Measurements from ENCODE around the gene FGD5. TPM values are rescaled to one million over a fixed set of nuclear protein-coding genes. Genes with fewer than 3 reads are reported as not detected.
"Not testable (repeated sequence)": the region's sequence is repeated elsewhere in the genome, so short reads cannot be mapped to it uniquely, and the experiment has no call there.

Gene FGD5
- total and polyA plus RNA-seq, 2 donors (not counting 1 experiment from before 2014, with no cell fraction given), result 0.03 to 0.50 TPM

- peaks cover 24% of the 10 kb centered on the region for H3K27me3 ChIP-seq (ENCODE audit: control insufficient read depth, insufficient read depth, low read length)
- H3K4me1 ChIP-seq (ENCODE audit: control insufficient read depth, extremely low read depth, insufficient read depth, low read length), result no peaks in the 10 kb centered on the region
- TF ChIP-seq CTCF (conservative IDR thresholded peaks at IDR 0.05 in 1 of 2, IDR thresholded peaks at IDR 0.05 in 1 of 2; ENCODE audit: low read depth in 1 of 2, low read length in 2 of 2) (no peak), EZH2 (IDR thresholded peaks at IDR 0.05; ENCODE audit: low read length, missing control alignments) (no peak)
- no peaks in the 10 kb centered on the region for H3K79me2 ChIP-seq (ENCODE audit: control insufficient read depth, insufficient read depth, low read length)
- H2AFZ ChIP-seq (ENCODE audit: low read length), result no peak overlapping the region
- H3K36me3 ChIP-seq (ENCODE audit: control insufficient read depth, insufficient read depth, low read length), result no peaks in the 10 kb centered on the region
- no peak overlapping the region for H3K4me3 ChIP-seq (replicated peaks in 1 of 4; ENCODE audit: control extremely low read depth in 1 of 4, insufficient read depth in 1 of 4, low read depth in 3 of 4, low read length in 4 of 4)
- H4K20me1 ChIP-seq (ENCODE audit: control insufficient read depth, extremely low read depth, insufficient read depth, low read length), result no peaks in the 10 kb centered on the region
- H3K4me2 ChIP-seq (ENCODE audit: extremely low read depth, insufficient read depth, low read length), result no peak overlapping the region
- no peak overlapping the region for H3K9ac ChIP-seq (ENCODE audit: insufficient read depth, low read length)
- DNase-seq (ENCODE audit: low read depth in 2 of 2), result no peak
- H3K9me3 ChIP-seq (ENCODE audit: control insufficient read depth, insufficient read depth, low read depth, low read length), result no peaks in the 10 kb centered on the region
- H3K27ac ChIP-seq (ENCODE audit: insufficient read depth, low read length), result no peak overlapping the region
Measured at GRCh38 chr3:14808025-14808424, 10.7 kb upstream of the FGD5 start.

- DNase-seq (ENCODE audit: low read depth in 2 of 2), result no peak
Measured at GRCh38 chr3:14808502-14809266, 10.1 kb upstream of the FGD5 start.

DNA sequence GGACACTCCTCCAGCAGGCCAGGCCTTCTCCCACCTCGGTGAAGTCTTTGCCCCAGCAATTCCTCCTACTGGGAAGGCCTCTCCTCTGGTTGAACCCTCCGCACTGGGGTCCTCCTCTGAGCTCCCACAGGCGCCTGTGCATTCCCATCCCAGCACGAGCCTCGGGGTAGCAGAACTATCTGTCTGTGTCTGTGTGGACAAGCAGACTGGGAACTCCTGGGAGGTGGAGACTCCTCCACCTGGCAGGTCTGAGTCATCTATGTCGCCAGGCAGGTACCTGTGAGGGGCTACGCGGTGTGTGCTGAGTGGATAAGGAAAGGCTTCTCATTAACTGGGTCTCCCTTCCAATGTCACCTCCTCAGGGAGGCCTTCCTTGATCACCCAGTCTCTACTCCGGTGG is 9.2 kb upstream of the FGD5 start:
- not testable (repeated sequence) for H2AFZ ChIP-seq (ENCODE audit: low read length); H3K9me3 ChIP-seq (ENCODE audit: control insufficient read depth, insufficient read depth, low read depth, low read length); H3K27ac ChIP-seq (ENCODE audit: insufficient read depth, low read length); H3K79me2 ChIP-seq (ENCODE audit: control insufficient read depth, insufficient read depth, low read length); H3K4me2 ChIP-seq (ENCODE audit: extremely low read depth, insufficient read depth, low read length); H3K36me3 ChIP-seq (ENCODE audit: control insufficient read depth, insufficient read depth, low read length); H3K4me1 ChIP-seq (ENCODE audit: control insufficient read depth, extremely low read depth, insufficient read depth, low read length); DNase-seq (ENCODE audit: low read depth in 2 of 2); H3K4me3 ChIP-seq (replicated peaks in 1 of 4; ENCODE audit: control extremely low read depth in 1 of 4, insufficient read depth in 1 of 4, low read depth in 3 of 4, low read length in 4 of 4); H3K9ac ChIP-seq (ENCODE audit: insufficient read depth, low read length); H4K20me1 ChIP-seq (ENCODE audit: control insufficient read depth, extremely low read depth, insufficient read depth, low read length)
- H3K27me3 ChIP-seq (ENCODE audit: control insufficient read depth, insufficient read depth, low read length), result peaks cover 24% of the 10 kb centered on the region

More at GRCh38 chr3:14808502-14809266, 10.1 kb upstream of the FGD5 start:
- Histone ChIP-seq H2AFZ (ENCODE audit: low read length) (no peak overlapping the region), H3K4me2 (ENCODE audit: extremely low read depth, insufficient read depth, low read length) (no peak overlapping the region), H4K20me1 (ENCODE audit: control insufficient read depth, extremely low read depth, insufficient read depth, low read length) (no peaks in the 10 kb centered on the region), H3K4me1 (ENCODE audit: control insufficient read depth, extremely low read depth, insufficient read depth, low read length) (no peaks in the 10 kb centered on the region), H3K36me3 (ENCODE audit: control insufficient read depth, insufficient read depth, low read length) (no peaks in the 10 kb centered on the region), H3K4me3 (replicated peaks in 1 of 4; ENCODE audit: control extremely low read depth in 1 of 4, insufficient read depth in 1 of 4, low read depth in 3 of 4, low read length in 4 of 4) (no peak overlapping the region), H3K79me2 (ENCODE audit: control insufficient read depth, insufficient read depth, low read length) (no peaks in the 10 kb centered on the region), H3K9me3 (ENCODE audit: control insufficient read depth, insufficient read depth, low read depth, low read length) (no peaks in the 10 kb centered on the region), H3K27ac (ENCODE audit: insufficient read depth, low read length) (no peak overlapping the region), H3K27me3 (ENCODE audit: control insufficient read depth, insufficient read depth, low read length) (peaks cover 24% of the 10 kb centered on the region), H3K9ac (ENCODE audit: insufficient read depth, low read length) (no peak overlapping the region)
- TF ChIP-seq EZH2 (IDR thresholded peaks at IDR 0.05; ENCODE audit: low read length, missing control alignments) (no peak), CTCF (conservative IDR thresholded peaks at IDR 0.05 in 1 of 2, IDR thresholded peaks at IDR 0.05 in 1 of 2; ENCODE audit: low read depth in 1 of 2, low read length in 2 of 2) (no peak)
